Measurements from ENCODE around the gene ZBTB20.

GRCh38 chr3:114660808-114661207 is 486.3 kb downstream of the ZBTB20 start:
- no peak for TF ChIP-seq CTCF (IDR thresholded peaks at IDR 0.05; ENCODE audit: insufficient read depth, low read depth, low read length)
- TF ChIP-seq EZH2 (IDR thresholded peaks at IDR 0.05; ENCODE audit: insufficient read depth, low read length): no peak
